ENCODE data around the gene RAB8B.

The RAB8B gene

GRCh38 chr15:63310646-63311045 is 121.2 kb downstream of the RAB8B start:
- DNase-seq (ENCODE audit: low read depth in 2 of 2) = no peak

- DNase-seq (ENCODE audit: low read depth in 2 of 2) = no peak
Observed at GRCh38 chr15:63312286-63312685, 122.9 kb downstream of the RAB8B start.

- no peak for DNase-seq (ENCODE audit: low read depth in 2 of 2)
Observed at GRCh38 chr15:63313825-63314224, 124.4 kb downstream of the RAB8B start.

GRCh38 chr15:63314409-63314808 is 125.0 kb downstream of the RAB8B start:
- no peak for DNase-seq (ENCODE audit: low read depth in 2 of 2)

All from stimulated activated CD4-positive, alpha-beta T cell treated with anti-CD3 and anti-CD28 coated beads, Interleukin-1b, Interleukin-23, amount 100 ng/mL, for 4 hours (primary cell).